Measurements from ENCODE around the gene GAN. TPM values are rescaled to one million over a fixed set of nuclear protein-coding genes. Genes with fewer than 3 reads are reported as not detected.

The GAN gene
- total and polyA plus RNA-seq, 10 of the 15 experiments (the other 5 are each of a cell fraction or from before 2014, with no cell fraction given) = 0.42 to 8.4 (median 2.5) TPM

DNA sequence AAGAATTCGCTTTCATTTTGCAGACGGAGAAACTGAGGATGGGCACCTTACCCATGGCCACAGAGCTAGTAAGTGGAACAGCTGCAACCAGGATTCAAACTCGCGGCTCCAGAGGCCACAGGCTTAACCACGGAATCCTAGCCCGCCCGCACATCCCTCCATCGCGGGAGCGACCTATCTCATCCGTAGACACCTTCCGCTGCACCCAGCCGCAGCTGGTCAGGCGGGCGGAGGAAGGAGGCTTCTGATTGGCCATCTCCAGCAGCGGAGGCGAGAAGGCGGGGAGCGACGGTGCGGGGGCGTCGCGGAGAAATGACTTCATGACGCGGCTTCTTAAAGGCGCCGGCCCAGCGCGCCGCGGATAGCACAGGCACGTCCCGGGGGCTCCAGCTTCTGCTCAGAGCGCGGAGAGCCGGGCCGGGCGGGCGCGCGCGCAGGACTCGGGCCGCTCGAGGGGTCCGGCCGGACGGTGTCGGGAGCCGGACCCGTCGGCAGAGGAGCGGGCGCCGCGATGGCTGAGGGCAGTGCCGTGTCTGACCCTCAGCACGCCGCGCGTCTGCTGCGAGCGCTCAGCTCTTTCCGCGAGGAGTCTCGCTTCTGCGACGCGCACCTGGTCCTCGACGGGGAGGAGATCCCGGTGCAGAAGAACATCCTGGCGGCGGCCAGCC is at the start of gene GAN (continued):
- TF ChIP-seq, protein P1, sequence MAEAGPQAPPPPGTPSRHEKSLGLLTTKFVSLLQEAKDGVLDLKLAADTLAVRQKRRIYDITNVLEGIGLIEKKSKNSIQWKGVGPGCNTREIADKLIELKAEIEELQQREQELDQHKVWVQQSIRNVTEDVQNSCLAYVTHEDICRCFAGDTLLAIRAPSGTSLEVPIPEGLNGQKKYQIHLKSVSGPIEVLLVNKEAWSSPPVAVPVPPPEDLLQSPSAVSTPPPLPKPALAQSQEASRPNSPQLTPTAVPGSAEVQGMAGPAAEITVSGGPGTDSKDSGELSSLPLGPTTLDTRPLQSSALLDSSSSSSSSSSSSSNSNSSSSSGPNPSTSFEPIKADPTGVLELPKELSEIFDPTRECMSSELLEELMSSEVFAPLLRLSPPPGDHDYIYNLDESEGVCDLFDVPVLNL (IDR thresholded peaks at IDR 0.05; ENCODE audit: low read depth, low read length) = 0 out of 2 replicates have a peak, but pooled peaks have one; percentile 18
- no peak for TF ChIP-seq NFYA (IDR thresholded peaks at IDR 0.05; ENCODE audit: borderline replicate concordance, low read depth, low read length)
- peak; percentile 9 for TF ChIP-seq RELA (IDR thresholded peaks at IDR 0.05; ENCODE audit: borderline replicate concordance, partially characterized antibody)
- no peak for TF ChIP-seq NRF1 (conservative IDR thresholded peaks at IDR 0.05; ENCODE audit: low read depth, low read length)
- no peak for TF ChIP-seq JUND (IDR thresholded peaks at IDR 0.05; ENCODE audit: low read depth, low read length)
- TF ChIP-seq ZNF207 (IDR thresholded peaks at IDR 0.05; ENCODE audit: borderline replicate concordance) = peak; percentile 81; the same call in 1 of the 2 replicates
- peak; percentile 82 for TF ChIP-seq ATF7 (IDR thresholded peaks at IDR 0.05; ENCODE audit: low read depth)
- TF ChIP-seq, protein P2, sequence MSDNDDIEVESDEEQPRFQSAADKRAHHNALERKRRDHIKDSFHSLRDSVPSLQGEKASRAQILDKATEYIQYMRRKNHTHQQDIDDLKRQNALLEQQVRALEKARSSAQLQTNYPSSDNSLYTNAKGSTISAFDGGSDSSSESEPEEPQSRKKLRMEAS (IDR thresholded peaks at IDR 0.05; ENCODE audit: low read depth, low read length) = peak; percentile 55; the same call in 1 of the 2 replicates
- TF ChIP-seq EGR1 (IDR thresholded peaks at IDR 0.05; ENCODE audit: borderline replicate concordance in 1 of 2, low read depth in 2 of 2, low read length in 2 of 2) = peak; percentile 52 to 98
- TF ChIP-seq SREBF2 (IDR thresholded peaks at IDR 0.05; ENCODE audit: low read length) = peak; percentile 20; the same call in 1 of the 2 replicates
- peak; percentile 86 for TF ChIP-seq IKZF1 (conservative IDR thresholded peaks at IDR 0.05)
- TF ChIP-seq, protein P3, sequence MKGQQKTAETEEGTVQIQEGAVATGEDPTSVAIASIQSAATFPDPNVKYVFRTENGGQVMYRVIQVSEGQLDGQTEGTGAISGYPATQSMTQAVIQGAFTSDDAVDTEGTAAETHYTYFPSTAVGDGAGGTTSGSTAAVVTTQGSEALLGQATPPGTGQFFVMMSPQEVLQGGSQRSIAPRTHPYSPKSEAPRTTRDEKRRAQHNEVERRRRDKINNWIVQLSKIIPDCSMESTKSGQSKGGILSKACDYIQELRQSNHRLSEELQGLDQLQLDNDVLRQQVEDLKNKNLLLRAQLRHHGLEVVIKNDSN (IDR thresholded peaks at IDR 0.05; ENCODE audit: borderline replicate concordance, extremely low read length, insufficient read depth, low read depth, low read length) = peak; percentile 66
- no peak for TF ChIP-seq CHD4 (IDR thresholded peaks at IDR 0.05)
- TF ChIP-seq SREBF1 (IDR thresholded peaks at IDR 0.05; ENCODE audit: low read length) = no peak
- TF ChIP-seq MEF2B (IDR thresholded peaks at IDR 0.05; ENCODE audit: partially characterized antibody, poor library complexity, severe bottlenecking) = no peak
- peak; percentile 90; the same call in 1 of the 2 replicates for TF ChIP-seq POLR2AphosphoS5 (IDR thresholded peaks at IDR 0.05; ENCODE audit: low read length)
- TF ChIP-seq MYB (IDR thresholded peaks at IDR 0.05; ENCODE audit: borderline replicate concordance, low read depth, low read length) = no peak
- TF ChIP-seq SIX5 (IDR thresholded peaks at IDR 0.05; ENCODE audit: low read depth, low read length, severe bottlenecking) = peak; percentile 31
- peak; percentile 99 for TF ChIP-seq CREB1 (IDR thresholded peaks at IDR 0.05; ENCODE audit: low read depth)
- peak; percentile 50; the same call in 1 of the 2 replicates for TF ChIP-seq TCF12 (IDR thresholded peaks at IDR 0.05; ENCODE audit: low read depth, low read length)
- TF ChIP-seq, protein P4, sequence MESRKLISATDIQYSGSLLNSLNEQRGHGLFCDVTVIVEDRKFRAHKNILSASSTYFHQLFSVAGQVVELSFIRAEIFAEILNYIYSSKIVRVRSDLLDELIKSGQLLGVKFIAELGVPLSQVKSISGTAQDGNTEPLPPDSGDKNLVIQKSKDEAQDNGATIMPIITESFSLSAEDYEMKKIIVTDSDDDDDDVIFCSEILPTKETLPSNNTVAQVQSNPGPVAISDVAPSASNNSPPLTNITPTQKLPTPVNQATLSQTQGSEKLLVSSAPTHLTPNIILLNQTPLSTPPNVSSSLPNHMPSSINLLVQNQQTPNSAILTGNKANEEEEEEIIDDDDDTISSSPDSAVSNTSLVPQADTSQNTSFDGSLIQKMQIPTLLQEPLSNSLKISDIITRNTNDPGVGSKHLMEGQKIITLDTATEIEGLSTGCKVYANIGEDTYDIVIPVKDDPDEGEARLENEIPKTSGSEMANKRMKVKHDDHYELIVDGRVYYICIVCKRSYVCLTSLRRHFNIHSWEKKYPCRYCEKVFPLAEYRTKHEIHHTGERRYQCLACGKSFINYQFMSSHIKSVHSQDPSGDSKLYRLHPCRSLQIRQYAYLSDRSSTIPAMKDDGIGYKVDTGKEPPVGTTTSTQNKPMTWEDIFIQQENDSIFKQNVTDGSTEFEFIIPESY (IDR thresholded peaks at IDR 0.05) = no peak
- TF ChIP-seq IKZF2 (IDR thresholded peaks at IDR 0.05) = peak; percentile 60 to 70; a peak in 3 of 4 replicates
- TF ChIP-seq SMAD1 (IDR thresholded peaks at IDR 0.05; ENCODE audit: low read depth, partially characterized antibody) = peak; percentile 25
- 0 out of 2 replicates have a peak, but pooled peaks have one; percentile 28 for TF ChIP-seq RFX5 (IDR thresholded peaks at IDR 0.05; ENCODE audit: low read depth, low read length)
- TF ChIP-seq CHD2 (IDR thresholded peaks at IDR 0.05; ENCODE audit: borderline replicate concordance, low read depth, low read length) = peak; percentile 67; the same call in 1 of the 2 replicates
